Activated CD4-positive, alpha-beta T cell treated with anti-CD3 and anti-CD28 coated beads, Interleukin-2, amount 10 ng/mL, durations not matched to agents 24 days and 14 days (primary cell): ENCODE data around the gene FRS3. TPM values are rescaled to one million over a fixed set of nuclear protein-coding genes. Genes with fewer than 3 reads are reported as not detected.

Experiments
- DNase-seq: peaks from one replicate; pipeline ENCODE4 v3.0.0; 2022
- H3K27ac Mint-ChIP-seq: one replicate; pipeline ENCODE4 v1.8.0; 2022; ENCODE audit warnings: mild to moderate bottlenecking, mixed read lengths
- H3K27me3 Mint-ChIP-seq: one replicate; pipeline ENCODE4 v1.8.0; 2022; ENCODE audit warnings: mixed read lengths
- H3K36me3 Mint-ChIP-seq: one replicate; pipeline ENCODE4 v1.8.0; 2022; ENCODE audit warnings: low read depth, mild to moderate bottlenecking, mixed read lengths
- H3K4me1 Mint-ChIP-seq: one replicate; pipeline ENCODE4 v1.8.0; 2021; ENCODE audit warnings: mixed read lengths
- H3K4me3 Mint-ChIP-seq: one replicate; pipeline ENCODE4 v1.8.0; 2022; ENCODE audit warnings: mild to moderate bottlenecking, moderate library complexity, mixed read lengths
- H3K9me3 Mint-ChIP-seq: one replicate; pipeline ENCODE4 v1.8.0; 2021; ENCODE audit warnings: mixed read lengths
- intact Hi-C: fragments of 100-400 bp; cut with micrococcal nuclease; formaldehyde crosslinking; loops from one replicate; pipeline ENCODE4 v1.15.1; 2023
- total RNA-seq: library from RNA; stranded (reverse); gene quantifications from 2 replicates; pipeline ENCODE4 v1.2.3, GENCODE V29; 2022

The FRS3 gene
- total RNA-seq, 1 donor from 2014 or later = 6.8 TPM

DNA sequence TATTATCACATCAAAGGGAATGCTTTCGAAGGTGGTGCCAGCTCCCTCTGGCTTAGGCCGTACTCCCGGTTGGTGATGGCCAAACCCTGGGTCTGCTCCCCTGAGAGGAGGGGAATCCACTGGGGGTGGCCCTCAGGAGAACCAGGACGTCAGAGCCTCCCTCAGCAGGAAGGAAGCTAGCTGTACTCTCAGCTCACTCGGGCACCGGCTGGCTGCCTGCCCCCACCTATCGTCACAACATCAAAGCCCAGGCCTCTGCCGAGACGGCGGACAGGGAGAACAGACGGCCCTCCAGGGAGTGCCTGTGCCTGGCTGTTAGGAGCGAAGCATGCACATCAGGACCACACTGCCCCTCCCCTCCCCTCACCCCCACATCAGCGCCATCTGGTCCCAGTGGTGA, 23.3 kb downstream of the FRS3 start:
- intact Hi-C loops = no loop called here
- Mint-ChIP-seq H3K4me3 (no peak overlapping the region), H3K36me3 (no peaks in the 10 kb centered on the region), H3K4me1 (no peaks in the 10 kb centered on the region), H3K27me3 (peaks cover 16% of the 10 kb centered on the region), H3K9me3 (no peaks in the 10 kb centered on the region), H3K27ac (no peak overlapping the region)
- no peak for DNase-seq

DNA sequence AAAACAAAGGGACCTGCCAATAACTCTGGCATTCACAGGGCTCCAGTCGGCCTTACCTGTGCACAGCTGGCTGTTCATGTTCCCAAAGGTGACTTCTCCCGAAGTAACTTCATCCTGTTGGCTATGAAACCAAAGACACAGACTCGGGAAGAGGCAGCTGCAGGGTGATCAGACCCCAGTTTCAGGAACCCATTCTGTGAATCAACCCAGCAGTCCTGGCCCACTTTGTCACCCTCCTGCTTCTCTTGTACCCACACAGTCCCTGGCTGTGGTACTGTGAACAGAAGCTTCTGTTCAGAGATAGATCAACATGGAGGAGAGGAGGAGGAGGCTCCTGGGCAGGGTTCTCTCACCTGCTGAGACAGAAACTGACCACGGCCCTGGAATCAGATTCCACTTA, 23.8 kb downstream of the FRS3 start:
- Mint-ChIP-seq H3K27ac (no peak overlapping the region), H3K27me3 (peaks cover 16% of the 10 kb centered on the region), H3K4me1 (no peaks in the 10 kb centered on the region), H3K36me3 (no peaks in the 10 kb centered on the region), H3K9me3 (no peaks in the 10 kb centered on the region), H3K4me3 (no peak overlapping the region)
- intact Hi-C loops = no loop called here
- DNase-seq = no peak

DNA sequence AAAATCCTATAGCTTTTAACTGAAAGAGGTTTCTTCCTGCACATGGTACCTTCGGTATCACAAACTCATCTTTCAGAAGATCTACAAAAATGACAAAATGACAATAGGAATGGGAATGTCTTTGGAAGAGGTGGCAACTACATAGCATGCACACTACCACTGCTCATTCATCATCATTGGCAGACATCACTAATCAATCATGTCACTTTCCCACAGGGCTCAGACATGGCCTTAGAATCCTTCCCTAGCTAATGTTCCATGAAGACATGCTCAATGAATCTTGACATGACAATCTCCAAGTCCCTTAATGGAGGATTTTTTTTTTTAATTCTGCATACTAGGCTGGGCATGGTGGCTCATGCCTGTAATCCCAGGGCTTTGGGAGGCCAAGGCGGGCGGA, 29.3 kb downstream of the FRS3 start:
- Mint-ChIP-seq H3K9me3 (no peaks in the 10 kb centered on the region), H3K4me1 (no peaks in the 10 kb centered on the region), H3K27me3 (peaks cover 18% of the 10 kb centered on the region), H3K36me3 (no peaks in the 10 kb centered on the region), H3K27ac (no peak overlapping the region), H3K4me3 (no peak overlapping the region)
- DNase-seq = no peak
- intact Hi-C loops = no loop called here

DNA sequence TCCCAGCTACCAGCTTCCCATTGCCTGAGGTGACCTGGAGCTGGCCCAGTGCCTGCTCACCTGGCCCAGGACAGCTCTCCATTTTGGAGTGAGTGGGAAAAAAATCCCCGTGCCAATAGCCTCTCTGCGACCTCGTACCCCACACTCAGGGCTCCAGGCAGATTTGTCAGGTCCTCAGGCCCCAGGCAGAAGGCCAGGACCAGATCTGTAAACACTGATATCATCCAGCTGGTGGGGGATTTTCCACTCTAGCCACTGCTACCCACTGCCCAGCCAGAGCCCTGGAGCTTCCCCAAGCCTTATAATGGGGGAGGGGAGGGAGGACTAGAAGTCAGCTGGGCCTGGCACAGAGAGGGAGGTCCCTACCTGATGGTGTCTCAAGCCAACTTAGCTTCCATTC, 31.2 kb downstream of the FRS3 start:
- Mint-ChIP-seq H3K4me1 (no peaks in the 10 kb centered on the region), H3K9me3 (no peaks in the 10 kb centered on the region), H3K4me3 (no peak overlapping the region), H3K27me3 (peaks cover 9% of the 10 kb centered on the region), H3K36me3 (no peaks in the 10 kb centered on the region), H3K27ac (no peak overlapping the region)
- no peak for DNase-seq
- intact Hi-C loops = no loop called here

DNA sequence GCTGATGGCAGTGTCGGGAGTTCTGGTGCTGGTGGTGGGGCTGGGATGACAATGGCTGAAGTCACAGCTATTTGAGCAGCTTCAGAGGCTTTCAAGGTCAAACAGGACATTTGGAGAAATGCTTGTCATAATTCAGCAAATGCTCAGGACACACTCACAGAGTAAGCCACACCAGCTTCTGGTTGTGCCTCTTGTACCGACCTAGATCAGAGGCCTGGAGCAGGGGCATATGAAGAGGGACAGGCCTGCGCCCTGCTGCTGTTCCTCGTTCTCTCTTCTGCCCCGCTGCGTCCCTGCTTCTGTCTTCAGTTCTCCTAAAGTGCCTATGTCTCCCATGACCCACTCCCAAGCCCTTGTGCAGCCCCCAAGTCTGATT, 31.6 kb downstream of the FRS3 start:
- Mint-ChIP-seq H3K4me1 (no peaks in the 10 kb centered on the region), H3K27ac (no peak overlapping the region), H3K36me3 (no peaks in the 10 kb centered on the region), H3K27me3 (peaks cover 4% of the 10 kb centered on the region), H3K9me3 (no peaks in the 10 kb centered on the region), H3K4me3 (no peak overlapping the region)
- intact Hi-C loops = no loop called here
- DNase-seq = no peak

DNA sequence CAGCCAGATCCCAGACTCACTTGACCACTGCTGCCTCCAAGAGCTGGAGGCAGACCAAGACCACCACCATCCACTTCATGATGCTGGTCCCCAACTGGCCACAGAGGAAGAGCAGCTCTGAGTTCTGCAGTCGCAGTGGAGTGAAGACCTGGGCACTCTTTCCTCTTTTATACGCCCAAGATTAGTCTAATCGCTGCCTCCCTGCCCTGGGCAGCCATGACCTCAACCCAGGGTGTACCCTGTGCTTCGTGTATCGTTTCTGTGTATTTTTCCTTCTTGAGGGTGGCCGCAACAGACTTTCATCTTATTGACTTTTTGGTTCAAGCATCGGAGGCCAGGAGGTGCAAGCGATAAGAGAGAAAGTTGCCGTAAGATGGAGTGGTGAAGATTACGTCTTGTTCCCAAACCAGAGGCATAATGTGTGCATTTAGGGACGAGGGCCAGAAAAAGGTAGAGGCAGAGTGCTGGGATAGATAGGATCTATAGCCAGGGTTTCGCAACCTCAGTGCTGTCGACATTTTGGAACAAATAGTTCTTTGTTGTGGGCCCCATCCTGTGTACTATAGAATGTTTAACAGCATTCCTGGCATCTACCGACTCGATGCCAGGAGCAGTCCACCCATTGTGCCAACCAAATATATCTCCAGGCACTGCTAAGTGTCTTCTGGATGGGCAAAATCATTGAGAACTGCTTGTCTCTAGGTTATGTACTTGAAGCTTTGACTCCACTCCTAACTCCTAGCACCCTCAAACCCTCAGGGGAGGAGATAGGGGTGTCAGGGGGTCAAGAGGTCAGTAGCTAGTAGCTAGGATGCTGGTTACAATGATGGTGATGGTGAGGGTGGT, 32.2 kb downstream of the FRS3 start, which contains the start of gene PGC:
TSS of gene PGC (minus strand) at position 142 of the 846 bp plus-strand sequence. CDS start at position 79, 63 bp downstream.
- H3K27ac Mint-ChIP-seq = no peak within 1 kb of the TSS
- no peaks in the 10 kb centered on the region for H3K36me3 Mint-ChIP-seq
- H3K9me3 Mint-ChIP-seq = no peaks in the 10 kb centered on the region
- no peaks in the 10 kb centered on the region for H3K4me1 Mint-ChIP-seq
- no peak within 1 kb of the TSS for H3K4me3 Mint-ChIP-seq
- DNase-seq = no peak
- intact Hi-C loops = no loop called here
- H3K27me3 Mint-ChIP-seq = peaks cover 3% of the 10 kb centered on the region

DNA sequence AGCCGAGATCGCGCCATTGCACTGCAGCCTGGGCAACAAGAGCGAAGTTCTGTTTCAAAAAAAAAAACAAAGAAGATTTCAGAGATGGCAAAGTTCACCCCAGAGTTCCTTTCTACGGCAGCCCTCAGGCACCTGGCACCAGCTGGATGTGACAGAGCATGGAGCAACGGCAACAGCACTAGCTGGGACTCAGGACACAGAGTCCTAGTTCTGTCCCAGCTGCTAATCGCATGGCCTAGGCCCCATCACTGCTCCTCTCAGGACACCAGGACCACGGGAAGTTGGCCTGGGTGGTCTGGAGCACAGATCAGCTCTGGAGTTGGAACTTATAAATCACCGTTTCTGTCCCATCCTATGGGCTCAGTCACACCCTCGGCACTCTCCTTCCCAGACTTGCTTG, 33.6 kb downstream of the FRS3 start:
- Mint-ChIP-seq H3K4me1 (no peaks in the 10 kb centered on the region), H3K27ac (no peak overlapping the region), H3K36me3 (no peaks in the 10 kb centered on the region), H3K9me3 (no peaks in the 10 kb centered on the region), H3K27me3 (peaks cover 5% of the 10 kb centered on the region), H3K4me3 (no peak overlapping the region)
- intact Hi-C loops = no loop called here
- no peak for DNase-seq

DNA sequence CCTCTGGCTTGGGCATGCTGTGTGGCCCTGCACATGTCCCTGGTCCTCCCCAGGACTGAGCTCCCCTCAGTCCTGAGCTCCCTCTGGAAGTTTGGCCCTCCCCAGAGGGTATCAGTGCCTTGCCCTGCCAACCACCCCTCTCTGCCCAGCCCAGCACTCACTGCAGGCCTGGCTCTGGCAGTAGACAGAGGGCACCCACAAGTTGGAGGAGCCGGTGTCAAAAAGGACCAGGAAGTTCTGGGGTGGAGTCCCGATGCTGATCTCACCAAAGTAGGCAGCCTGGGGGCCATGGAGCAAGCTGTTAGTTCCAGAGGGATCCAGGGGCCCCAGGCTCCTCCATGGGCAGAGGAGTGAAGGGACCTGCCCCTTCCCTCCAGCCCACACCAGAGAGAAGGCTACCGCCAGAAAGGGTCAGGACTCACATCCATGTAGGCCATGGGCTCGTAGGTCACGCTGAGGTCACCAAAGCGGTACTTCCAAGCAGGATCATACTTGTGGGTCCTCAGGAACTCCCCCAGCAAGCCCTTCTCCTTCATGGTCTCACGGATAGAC, 35.4 kb downstream of the FRS3 start:
- no peak overlapping the region for H3K27ac Mint-ChIP-seq
- no peaks in the 10 kb centered on the region for H3K9me3 Mint-ChIP-seq
- intact Hi-C loops = no loop called here
- H3K27me3 Mint-ChIP-seq = peaks cover 2% of the 10 kb centered on the region
- no peaks in the 10 kb centered on the region for H3K36me3 Mint-ChIP-seq
- H3K4me3 Mint-ChIP-seq = no peak overlapping the region
- H3K4me1 Mint-ChIP-seq = no peaks in the 10 kb centered on the region
- DNase-seq = no peak

DNA sequence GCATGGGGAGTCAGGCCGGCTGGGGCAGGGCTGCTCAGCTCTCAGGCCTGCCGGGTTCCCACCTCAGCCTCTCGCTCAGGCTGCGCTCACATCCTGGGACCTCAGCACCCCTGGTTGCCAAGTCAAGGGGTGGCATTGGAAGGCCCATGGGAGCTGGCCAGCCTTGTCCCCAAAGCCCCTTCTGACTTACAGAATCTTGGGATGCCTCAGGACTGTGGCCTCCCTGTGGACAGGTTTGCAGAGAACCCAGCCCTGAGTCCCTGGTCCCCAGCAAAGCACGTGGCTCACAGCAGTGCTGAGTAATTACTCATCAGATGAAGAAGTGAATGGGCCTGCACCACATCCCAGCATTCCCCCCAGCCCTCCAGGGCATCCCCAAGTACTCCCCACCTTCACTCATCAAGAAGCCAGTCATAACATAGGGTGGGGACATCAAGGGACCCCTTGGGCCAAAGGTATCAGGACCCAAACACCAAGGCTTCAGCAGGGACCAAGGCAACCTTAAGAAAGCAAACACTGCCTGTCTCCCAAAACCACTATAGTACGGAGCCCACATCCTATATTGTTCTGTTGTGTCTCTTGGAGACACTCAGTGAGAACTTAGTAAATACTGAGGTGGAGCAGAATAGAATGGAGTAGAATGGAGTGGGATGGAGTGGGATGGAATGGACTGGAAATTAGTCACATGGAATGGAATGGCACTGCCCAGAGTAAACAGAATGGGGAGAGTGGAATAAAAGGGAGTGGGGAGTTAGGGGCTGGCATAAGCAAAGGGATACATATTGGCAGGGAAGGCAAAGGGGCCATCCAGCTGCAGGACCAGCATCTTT, 36.1 kb downstream of the FRS3 start:
- H3K9me3 Mint-ChIP-seq = no peaks in the 10 kb centered on the region
- H3K4me1 Mint-ChIP-seq = no peaks in the 10 kb centered on the region
- DNase-seq = no peak
- H3K27ac Mint-ChIP-seq = no peak overlapping the region
- no peak overlapping the region for H3K4me3 Mint-ChIP-seq
- intact Hi-C loops = no loop called here
- H3K36me3 Mint-ChIP-seq = no peaks in the 10 kb centered on the region
- peaks cover 2% of the 10 kb centered on the region for H3K27me3 Mint-ChIP-seq

DNA sequence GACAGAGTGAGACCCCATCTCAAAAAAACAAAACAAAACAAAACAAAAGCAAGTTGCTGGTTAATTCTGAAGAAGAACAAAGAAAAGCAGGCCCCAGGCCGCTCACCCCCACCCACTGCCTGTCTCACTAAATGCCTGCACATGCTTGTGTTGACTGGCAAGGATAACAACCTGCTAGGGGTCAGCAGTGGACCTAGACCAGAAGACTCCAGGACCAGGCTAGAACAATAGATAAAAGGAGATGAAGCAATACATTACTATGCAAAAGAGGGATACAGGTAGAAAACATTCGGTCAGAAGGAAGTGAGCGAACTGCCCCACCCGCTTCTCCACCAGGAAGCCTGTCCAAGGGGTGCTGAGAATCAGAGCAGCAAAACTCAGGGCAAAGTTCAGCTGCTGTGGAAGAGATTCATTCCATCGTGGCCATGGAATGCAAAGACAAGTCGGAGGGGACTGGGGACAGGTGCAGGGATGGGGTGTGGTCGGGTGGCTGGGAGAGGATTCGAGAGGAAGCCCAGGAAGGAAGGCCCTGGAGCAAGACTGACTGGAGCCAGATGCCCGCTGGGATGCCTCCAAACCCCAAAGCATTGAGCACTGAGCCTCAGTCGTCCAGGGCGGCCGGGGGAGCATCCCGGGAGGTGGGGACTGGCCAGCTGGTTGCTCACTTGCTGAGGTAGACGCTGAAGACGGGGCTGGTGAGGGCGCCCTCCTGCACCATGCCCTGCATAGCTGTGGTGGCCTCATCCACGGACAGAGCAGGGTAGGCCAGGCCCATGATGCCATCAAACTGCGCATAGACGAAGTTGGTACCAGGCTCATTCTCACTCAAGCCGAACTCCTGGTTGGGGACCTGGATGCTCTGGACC, 37.8 kb downstream of the FRS3 start:
- intact Hi-C loops = no loop called here
- Mint-ChIP-seq H3K27me3 (peaks cover 2% of the 10 kb centered on the region), H3K9me3 (no peaks in the 10 kb centered on the region), H3K4me3 (no peak overlapping the region), H3K27ac (no peak overlapping the region), H3K4me1 (no peaks in the 10 kb centered on the region), H3K36me3 (no peaks in the 10 kb centered on the region)
- DNase-seq = no peak

DNA sequence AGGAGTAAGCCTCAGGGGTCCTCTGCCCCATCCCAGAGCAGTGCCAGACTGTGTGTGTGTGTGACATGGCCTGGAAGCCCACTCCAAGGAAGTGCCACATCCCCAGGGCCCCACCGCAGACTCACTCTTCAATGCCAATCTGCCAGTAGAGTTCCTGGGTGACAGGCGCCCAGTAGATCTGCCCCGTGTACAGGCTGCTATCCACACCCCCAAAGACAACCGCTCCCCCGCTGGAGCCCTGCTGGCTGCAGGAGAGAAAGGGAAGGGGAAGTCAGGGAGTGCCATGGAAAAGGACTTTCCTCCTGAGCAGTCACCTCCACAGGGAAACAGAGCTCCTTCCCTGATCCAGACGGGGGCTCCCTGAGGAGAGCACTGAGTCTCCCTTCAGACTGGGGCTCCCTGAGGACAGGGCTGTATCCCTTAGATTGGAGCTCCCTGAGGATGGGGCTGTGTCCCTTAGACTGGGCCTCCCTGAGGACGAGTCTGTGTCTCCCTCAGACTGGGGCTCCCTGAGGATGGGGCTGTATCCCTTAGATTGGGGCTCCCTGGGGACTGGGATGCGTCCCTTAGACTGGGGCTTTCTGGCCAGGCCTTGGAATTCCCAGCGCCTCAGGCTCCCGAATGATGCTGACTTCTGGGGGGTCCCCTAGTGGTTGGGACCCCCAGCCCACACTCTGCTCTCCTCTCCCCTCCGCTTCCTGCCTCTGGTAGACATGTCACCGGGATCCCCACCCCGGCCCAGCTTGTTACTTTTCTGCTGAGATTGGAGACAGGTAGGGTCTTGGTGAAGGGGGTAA, 39.1 kb downstream of the FRS3 start:
- Mint-ChIP-seq H3K27ac (no peak overlapping the region), H3K4me3 (no peak overlapping the region), H3K36me3 (no peaks in the 10 kb centered on the region), H3K9me3 (no peaks in the 10 kb centered on the region), H3K27me3 (peaks cover 2% of the 10 kb centered on the region), H3K4me1 (peaks cover 7% of the 10 kb centered on the region)
- no peak for DNase-seq
- intact Hi-C loops = no loop called here

DNA sequence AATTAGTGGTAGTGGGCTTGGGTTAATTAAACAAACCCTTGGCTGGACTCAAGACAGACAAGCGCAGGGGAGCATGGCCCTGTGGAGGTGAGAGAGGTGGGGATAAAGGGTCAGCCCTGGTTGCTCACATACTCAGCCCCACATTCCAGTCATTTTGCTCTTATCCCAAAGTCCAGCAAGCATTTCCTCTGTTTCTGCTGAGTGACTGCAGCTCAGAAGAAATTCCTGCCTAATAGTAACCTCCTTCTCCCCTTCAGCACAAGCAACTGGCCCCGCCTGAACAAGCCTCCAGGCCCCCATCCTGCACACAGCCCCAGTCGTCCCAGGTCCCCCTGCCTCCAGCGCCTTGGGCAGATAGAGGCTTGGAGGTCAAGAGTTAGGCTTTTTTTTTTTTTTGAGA, 40.7 kb downstream of the FRS3 start:
- H3K4me3 Mint-ChIP-seq = no peak overlapping the region

More for the DNA sequence above, 40.7 kb downstream of the FRS3 start:
- no peak for DNase-seq
- Mint-ChIP-seq H3K9me3 (no peaks in the 10 kb centered on the region), H3K27ac (no peak overlapping the region), H3K36me3 (no peaks in the 10 kb centered on the region), H3K27me3 (peaks cover 2% of the 10 kb centered on the region), H3K4me1 (peaks cover 7% of the 10 kb centered on the region)
- intact Hi-C loops = loop anchor here (10.0 kb wide), 1 partner anchor 664 kb away; the partner anchor contains the start of genes NFYA and OARD1
